Hypothalamus (tissue), 51 donors: ENCODE data around the gene RHCE.
"Not testable (repeated sequence)": the region's sequence is repeated elsewhere in the genome, so short reads cannot be mapped to it uniquely, and the experiment has no call there.

Source experiments
- DNase-seq, 51 donors: peaks; one replicate each; lab custom pipeline; 2025; lab: John Stamatoyannopoulos, UW

Gene RHCE

DNA sequence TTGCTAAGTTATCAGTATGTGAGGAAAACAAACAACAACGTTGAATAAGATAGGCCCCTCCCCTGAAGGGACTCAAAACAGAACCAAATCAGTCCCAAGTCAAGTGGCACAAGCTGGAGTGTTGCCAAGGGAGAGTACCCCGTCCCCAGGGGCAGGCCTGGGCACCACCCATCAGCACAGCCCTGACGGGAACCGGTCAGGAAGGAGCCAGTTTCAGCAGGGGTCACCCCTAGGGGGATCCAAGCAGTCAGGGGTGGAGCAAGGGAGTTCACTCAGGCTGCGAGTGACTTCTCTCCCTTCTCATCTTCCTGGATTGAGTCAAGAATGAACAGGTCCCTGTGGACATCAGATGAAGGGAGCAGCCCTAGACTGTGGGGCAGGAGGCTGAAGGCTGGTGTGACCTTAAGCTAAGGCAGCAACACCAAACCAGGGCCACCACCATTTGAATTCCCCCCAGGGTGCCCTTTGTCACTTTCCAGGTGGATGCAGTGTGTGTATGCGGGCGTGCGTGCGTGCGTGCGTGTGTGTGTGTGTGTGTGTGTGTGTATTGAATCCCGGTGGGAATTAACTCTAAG, 14.8 kb downstream of the RHCE start:
- not testable (repeated sequence) for DNase-seq

DNA sequence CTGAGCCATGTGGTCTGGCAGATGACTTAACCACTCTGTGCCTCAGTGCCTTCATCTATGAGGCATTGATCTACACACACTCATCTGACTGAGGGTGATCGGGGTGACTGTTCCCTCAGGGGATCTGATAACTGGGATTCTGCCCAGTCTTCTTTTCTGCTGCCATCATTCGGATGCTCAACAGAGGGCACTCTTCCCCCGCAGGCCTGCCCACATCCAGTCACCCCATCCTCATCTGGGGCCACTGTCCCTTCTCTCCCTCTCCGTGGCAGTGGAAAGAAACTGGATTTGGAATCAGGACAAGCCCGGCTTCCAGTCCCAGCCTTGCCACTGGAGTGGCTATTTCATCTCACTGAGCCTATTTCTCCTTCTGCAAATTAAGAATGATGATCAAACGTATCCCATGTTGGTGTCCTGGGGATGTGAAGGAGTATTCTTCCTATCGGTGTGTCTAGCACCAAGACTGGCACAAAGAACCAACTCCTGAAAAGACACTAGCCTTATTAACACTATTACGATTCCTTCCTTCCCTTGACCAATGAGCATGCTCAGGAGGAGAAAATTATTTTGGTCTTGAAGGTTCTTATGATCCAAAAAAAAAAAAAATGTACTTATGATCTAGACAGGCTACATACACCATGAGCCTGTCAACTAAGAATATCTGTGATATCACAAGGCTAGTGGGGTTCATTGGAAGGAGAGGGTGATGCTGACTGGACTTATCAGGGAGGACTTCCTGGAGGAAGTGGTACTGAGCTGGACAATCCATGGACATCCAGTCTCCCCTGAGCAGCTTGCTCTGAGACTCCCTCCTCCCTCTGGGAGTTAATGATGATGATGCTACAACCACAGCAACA, 17.4 kb downstream of the RHCE start:
- peak in 17 of 51 donors; percentile 0 to 34 (median 7) for DNase-seq

DNA sequence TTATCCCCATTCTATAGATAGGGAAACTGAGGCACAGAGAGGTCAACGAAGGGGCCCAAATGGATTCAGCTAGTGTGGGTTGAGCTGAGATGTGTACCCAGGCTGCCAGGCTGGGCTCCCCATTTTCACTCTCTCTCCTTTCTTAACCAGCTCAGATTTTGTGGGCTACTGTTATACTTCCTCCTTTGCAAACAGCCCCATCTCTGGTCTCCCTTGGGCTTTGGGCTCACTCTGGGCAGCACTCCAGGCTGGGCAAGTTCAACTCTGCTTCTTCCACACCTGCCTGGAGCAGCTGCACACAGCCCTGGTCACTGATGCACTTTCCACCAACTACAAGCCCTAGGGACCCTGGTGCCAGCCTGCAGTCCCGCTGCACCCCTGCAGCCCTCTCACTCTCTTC, 22.5 kb downstream of the RHCE start:
- DNase-seq: not testable (repeated sequence)

- DNase-seq: not testable (repeated sequence)
Observed at GRCh38 chr1:25397549-25397948, 23.1 kb downstream of the RHCE start.

- no peak for DNase-seq
Observed at GRCh38 chr1:25392841-25393240, 27.8 kb downstream of the RHCE start.

GRCh38 chr1:25389721-25390120, 30.9 kb downstream of the RHCE start:
- DNase-seq: not testable (repeated sequence)

GRCh38 chr1:25388691-25389090, 31.9 kb downstream of the RHCE start:
- not testable (repeated sequence) for DNase-seq

- not testable (repeated sequence) for DNase-seq
Observed at GRCh38 chr1:25387096-25387495, 33.5 kb downstream of the RHCE start.

DNA sequence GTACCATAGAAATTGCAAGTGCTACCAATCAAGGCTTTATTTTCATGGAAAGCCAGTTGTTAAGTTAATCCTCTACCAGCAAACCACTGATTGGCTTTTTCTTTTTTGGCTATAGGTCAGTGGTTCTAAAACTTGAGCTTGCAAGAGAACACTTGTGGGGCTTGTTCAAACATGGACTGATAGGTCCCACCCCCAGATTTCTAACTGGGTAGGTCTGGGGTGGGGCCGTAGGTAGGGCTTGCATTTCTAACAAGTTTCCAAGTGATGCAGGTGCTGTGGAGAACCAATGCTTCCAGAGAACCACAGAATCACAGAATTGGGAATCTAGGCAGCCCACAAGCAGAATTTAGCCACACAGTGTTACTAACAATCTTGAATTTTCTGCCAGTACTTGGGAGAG, 36.8 kb downstream of the RHCE start:
- not testable (repeated sequence) for DNase-seq

DNA sequence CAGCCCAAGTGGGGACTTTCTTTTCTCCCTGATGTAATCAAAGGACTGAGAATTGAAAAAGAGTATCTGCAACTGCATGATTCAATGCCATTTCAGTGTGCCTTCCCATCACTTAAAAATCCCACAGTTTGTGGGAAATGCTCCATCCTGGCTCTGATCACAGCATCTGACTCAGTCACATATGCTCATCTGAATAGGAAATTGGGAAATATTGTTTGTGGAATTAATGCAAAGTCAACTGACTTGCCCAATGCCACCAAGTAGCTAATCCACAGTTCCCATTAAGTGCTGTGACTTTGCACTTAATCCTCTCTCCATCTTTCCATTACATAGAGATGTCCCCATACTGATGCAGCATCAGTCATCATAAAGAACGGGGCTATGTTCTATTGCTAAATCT, 37.5 kb downstream of the RHCE start:
- not testable (repeated sequence) for DNase-seq

- DNase-seq: not testable (repeated sequence)
Observed at GRCh38 chr1:25382543-25382942, 38.1 kb downstream of the RHCE start.

DNA sequence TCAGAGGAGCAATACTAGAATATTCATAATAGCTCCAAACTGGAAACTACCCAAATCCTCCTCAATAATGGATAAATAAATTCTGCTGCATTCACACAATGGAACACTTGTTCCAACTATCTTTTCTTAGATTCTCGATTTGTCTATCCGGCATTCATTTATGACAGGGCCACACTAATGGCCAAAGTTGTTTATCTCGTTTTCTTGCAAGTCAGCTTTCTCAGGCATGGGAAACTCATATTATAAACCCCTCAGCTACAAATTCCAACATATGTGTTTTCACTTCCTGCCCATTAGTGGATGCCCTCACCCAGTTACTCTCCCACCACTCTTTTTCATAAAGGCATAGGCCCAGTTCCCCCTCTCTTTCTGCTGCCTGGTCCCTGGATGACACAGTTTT, 42.3 kb downstream of the RHCE start:
- DNase-seq: not testable (repeated sequence)

DNA sequence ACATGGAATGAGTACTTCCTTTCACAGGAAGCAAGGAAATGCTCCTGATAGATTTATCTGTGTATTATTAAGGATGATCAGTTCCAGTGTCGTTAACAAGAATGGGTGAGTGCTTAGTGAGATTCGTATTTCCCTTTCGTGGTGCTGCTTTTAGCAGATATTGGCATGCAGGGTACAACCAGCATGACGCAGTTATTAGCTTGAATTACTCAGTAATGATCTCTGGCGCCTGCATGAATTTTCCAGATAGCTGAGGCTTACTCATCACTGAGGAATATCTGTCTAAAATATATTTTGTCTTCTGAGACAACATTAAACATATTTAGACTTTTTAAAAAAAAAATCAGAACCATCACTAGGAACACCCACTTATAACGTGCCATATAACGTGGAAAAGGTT, 48.9 kb downstream of the RHCE start:
- DNase-seq: peak in 1 of 51 donors; percentile 7

DNA sequence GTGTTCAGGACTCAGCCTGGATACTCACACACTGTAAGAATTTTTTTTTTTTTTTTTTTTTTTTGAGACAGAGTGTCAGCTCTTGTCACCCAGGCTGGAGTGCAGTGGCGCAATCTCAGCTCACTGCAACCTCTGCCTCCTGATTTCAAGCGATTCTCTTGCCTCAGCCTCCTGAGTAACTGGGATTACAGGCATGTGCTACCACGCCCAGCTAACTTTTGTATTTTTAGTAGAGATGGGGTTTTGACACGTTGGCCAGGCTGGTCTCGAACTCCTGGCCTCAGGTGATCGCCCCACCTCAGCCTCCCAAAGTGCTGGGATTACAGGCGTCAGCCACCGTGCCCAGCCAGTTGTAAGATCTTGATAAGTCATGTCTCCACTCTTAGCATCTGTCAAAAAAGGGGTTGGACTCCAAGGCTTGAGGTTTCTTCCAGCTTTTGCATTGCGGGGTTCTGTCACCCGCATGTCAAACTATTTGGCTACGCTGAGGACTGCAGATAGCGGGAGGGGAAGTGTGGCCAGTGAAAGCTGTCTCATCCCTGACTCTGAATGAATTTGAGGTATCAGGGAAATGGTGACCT, 50.8 kb downstream of the RHCE start:
- not testable (repeated sequence) for DNase-seq

DNA sequence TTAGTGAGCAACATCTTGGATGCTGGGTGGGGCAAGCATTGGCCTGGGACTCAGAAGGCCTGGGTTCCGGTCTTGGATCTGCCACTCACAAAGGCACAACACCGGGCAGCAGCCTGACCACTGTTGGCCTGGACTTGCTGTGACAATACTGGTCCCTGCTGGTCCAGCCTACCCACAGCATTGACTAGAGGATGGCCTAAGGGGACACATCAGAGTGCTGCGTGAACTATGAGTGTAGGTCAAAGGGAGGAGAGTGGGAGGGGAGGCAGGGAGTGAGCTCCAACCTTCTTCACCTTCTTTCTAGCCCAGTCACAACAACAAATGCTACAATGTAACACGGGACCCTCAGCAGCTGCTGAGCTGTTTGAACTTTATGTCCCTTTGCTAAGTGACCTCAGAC, 51.4 kb downstream of the RHCE start:
- no peak for DNase-seq

- DNase-seq: not testable (repeated sequence)
Observed at GRCh38 chr1:25362634-25363559, 57.7 kb downstream of the RHCE start.

DNA sequence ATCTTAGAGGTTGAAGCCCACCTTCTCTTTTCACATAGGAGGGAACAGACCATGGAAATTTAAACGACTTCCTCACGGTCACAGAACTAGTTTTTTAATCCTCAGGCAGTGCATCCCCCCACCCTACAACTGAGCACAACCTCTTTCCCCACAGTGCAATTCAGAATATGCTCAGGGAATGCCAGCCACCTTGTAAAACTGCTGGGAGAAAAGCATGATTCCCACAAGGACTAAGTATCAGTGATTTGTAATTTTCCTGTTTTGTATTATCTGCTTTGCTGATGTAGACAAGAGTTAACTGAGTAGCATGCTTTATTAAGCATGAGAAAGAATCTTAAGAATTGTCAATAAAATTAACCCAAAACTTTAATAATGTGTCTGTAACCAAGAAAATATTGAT, 58.7 kb downstream of the RHCE start:
- DNase-seq: no peak

GRCh38 chr1:25360596-25361581, 59.7 kb downstream of the RHCE start:
- no peak for DNase-seq

DNA sequence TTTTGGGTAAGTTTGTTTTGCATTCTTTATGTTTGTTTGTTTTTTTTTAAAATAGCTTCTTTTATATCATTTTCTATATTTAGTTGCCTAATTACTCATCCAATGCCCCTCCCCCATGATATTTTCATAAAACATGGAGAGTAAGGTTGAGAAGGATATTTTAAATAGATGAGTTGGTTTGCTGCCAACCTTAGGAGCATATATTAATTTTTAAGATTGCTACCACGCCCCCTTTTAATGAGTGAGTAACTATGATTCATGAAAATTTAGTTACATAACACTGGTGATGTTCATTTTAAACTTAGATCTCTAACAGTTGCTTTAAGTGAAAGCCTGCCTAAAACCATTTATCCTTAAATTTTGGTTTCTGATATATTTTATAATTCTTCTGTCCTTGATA, 63.8 kb downstream of the RHCE start:
- DNase-seq: peak in 1 of 51 donors; percentile 26
